ENCODE measurements around the gene RAB3IL1. TPM values are rescaled to one million over a fixed set of nuclear protein-coding genes. Genes with fewer than 3 reads are reported as not detected.

RAB3IL1 gene
- total and polyA plus RNA-seq, 2 of the 13 experiments (the other 11 are each of a cell fraction or from before 2014, with no cell fraction given): 1.2 to 2.0 TPM

GRCh38 chr11:61881397-61881796 lies 36.0 kb downstream of the RAB3IL1 start (continued):
- TF ChIP-seq THAP8 (CRISPR knock-in tag; IDR thresholded peaks at IDR 0.05; ENCODE audit: borderline replicate concordance) (no peak), ZNF24 (IDR thresholded peaks at IDR 0.05) (no peak), ZNF362 (CRISPR knock-in tag; IDR thresholded peaks at IDR 0.05; ENCODE audit: borderline replicate concordance) (no peak), TRAFD1 (CRISPR knock-in tag; IDR thresholded peaks at IDR 0.05; ENCODE audit: borderline replicate concordance) (no peak), ZFP41 (CRISPR knock-in tag; IDR thresholded peaks at IDR 0.05; ENCODE audit: borderline replicate concordance) (no peak)

- no peaks in the 10 kb centered on the region; a peak in 1 of 5 replicates for H3K36me3 ChIP-seq (replicated peaks in 1 of 2; ENCODE audit: control insufficient read depth in 1 of 2, insufficient read depth in 2 of 2, low read length in 2 of 2)
- H3K4me1 ChIP-seq (ENCODE audit: insufficient read depth, low read length): no peaks in the 10 kb centered on the region
- no peak overlapping the region for H3K9ac ChIP-seq (ENCODE audit: insufficient read depth, low read depth, low read length)
- TF ChIP-seq XRCC5 (optimal IDR thresholded peaks at IDR 0.05; ENCODE audit: low read length): no peak
- TF ChIP-seq TIGD3 (CRISPR knock-in tag; IDR thresholded peaks at IDR 0.05; ENCODE audit: borderline replicate concordance): no peak
- TF ChIP-seq STAT5B (CRISPR knock-in tag; IDR thresholded peaks at IDR 0.05): no peak
- TF ChIP-seq ZFAT (CRISPR knock-in tag; conservative IDR thresholded peaks at IDR 0.05): no peak
- no peak for TF ChIP-seq CEBPZ (IDR thresholded peaks at IDR 0.05; ENCODE audit: low read length)
- no peak for TF ChIP-seq UBTF (CRISPR knock-in tag; IDR thresholded peaks at IDR 0.05)
- DNase-seq (ENCODE audit: low spot score): no peak
- H3K9me3 ChIP-seq (ENCODE audit: low read length): no peaks in the 10 kb centered on the region
- no peak overlapping the region for H3K27ac ChIP-seq (ENCODE audit: extremely low read length, insufficient read depth, low read length)
- H3K4me2 ChIP-seq (ENCODE audit: low read depth, low read length): no peak overlapping the region
- ATAC-seq: no peak
- H3K4me3 ChIP-seq (replicated peaks in 1 of 3; ENCODE audit: insufficient read depth in 1 of 3, low read depth in 2 of 3, low read length in 3 of 3): no peak overlapping the region
- no peaks in the 10 kb centered on the region for H3K79me2 ChIP-seq (ENCODE audit: insufficient read depth, low read length)
- no TSS peak for BruUV-seq (replicated peaks)
- CTCF ChIA-PET (ENCODE audit: low intra/inter-chr PET ratio, low total read pairs): no interaction called here
- POLR2A ChIA-PET: no interaction called here
- no peaks in the 10 kb centered on the region for H4K20me1 ChIP-seq (ENCODE audit: insufficient read depth, low read length)
- H2AFZ ChIP-seq (ENCODE audit: low read length): no peak overlapping the region
- H3K27me3 ChIP-seq (ENCODE audit: control insufficient read depth in 1 of 2, insufficient read depth in 2 of 2, low read length in 2 of 2): no peaks in the 10 kb centered on the region
- 81% methylated on average over 6 of the region's 6 CpGs for WGBS (ENCODE audit: low lambda C conversion rate)
- no peak for FAIRE-seq
- in situ Hi-C loops (cut with HindIII; ENCODE audit: extremely low pct_ligation_motif_present, low pct_unique_long_range_greater_than_20kb) (no loop called here), intact Hi-C loops (cut with micrococcal nuclease; ENCODE audit: unreplicated experiment) (no loop called here)
These were observed 36.9 kb downstream of the RAB3IL1 start for GRCh38 chr11:61880454-61880853.
